ENCODE measurements around the gene TESK1. TPM values are rescaled to one million over a fixed set of nuclear protein-coding genes. Genes with fewer than 3 reads are reported as not detected.

Gene TESK1
- total and polyA plus RNA-seq, 7 donors, result 23.5 to 47.4 (median 27.0) TPM

GRCh38 chr9:35562895-35563780 is 41.9 kb upstream of the TESK1 start:
- 87 to 90% methylated on average over 20 of the region's 20 CpGs for WGBS, 2 donors
- Histone ChIP-seq H3K9me3 (no peaks in the 10 kb centered on the region), H3K27me3 (no peaks in the 10 kb centered on the region), H3K4me3 (peak overlapping the region in 2 of 4 donors; percentile 14 to 24), H3K27ac (peak overlapping the region; percentile 70 to 80 (median 76)), H3K36me3 (peaks cover 15 to 44% (median 21%) of the 10 kb centered on the region in 4 donors), H3K4me1 (peaks cover 0 to 36% (median 26%) of the 10 kb centered on the region in 4 donors)
- TF ChIP-seq POLR2AphosphoS5 (IDR thresholded peaks at IDR 0.05) (peak in 2 of 4 donors; percentile 4 to 6), POLR2A (IDR thresholded peaks at IDR 0.05) (no peak)
- TF ChIP-seq, protein P1, sequence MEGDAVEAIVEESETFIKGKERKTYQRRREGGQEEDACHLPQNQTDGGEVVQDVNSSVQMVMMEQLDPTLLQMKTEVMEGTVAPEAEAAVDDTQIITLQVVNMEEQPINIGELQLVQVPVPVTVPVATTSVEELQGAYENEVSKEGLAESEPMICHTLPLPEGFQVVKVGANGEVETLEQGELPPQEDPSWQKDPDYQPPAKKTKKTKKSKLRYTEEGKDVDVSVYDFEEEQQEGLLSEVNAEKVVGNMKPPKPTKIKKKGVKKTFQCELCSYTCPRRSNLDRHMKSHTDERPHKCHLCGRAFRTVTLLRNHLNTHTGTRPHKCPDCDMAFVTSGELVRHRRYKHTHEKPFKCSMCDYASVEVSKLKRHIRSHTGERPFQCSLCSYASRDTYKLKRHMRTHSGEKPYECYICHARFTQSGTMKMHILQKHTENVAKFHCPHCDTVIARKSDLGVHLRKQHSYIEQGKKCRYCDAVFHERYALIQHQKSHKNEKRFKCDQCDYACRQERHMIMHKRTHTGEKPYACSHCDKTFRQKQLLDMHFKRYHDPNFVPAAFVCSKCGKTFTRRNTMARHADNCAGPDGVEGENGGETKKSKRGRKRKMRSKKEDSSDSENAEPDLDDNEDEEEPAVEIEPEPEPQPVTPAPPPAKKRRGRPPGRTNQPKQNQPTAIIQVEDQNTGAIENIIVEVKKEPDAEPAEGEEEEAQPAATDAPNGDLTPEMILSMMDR (IDR thresholded peaks at IDR 0.05), result no peak
- intact Hi-C loops (cut with DNase I), result loop anchor here (5.0 to 10.0 kb wide), 2 partner anchors 39 to 288 kb away; no protein-coding TSS in a partner anchor
- no peak for DNase-seq

DNA sequence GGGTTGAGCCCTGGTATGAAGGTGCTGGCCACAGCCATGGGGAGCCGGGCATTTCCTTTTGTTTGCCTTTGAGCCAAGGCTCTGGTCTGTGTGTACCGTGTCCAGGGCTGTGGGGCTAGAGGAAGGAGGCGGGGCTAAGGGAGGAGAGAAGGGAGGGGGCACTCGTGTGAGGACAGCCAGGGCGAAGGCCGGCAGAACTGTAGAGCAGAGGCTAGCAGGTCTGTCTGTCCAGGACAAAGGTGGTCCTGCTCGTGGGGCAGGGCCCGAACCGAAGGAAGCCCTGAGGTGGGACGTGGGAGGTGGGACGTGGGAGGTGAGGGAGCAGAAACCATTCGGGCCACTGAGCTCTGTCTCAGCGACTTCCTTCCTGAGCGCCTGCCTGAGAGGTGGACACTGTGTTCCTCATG is 41.3 kb upstream of the TESK1 start:
- TF ChIP-seq, protein P1 (IDR thresholded peaks at IDR 0.05), result no peak
- TF ChIP-seq POLR2AphosphoS5 (IDR thresholded peaks at IDR 0.05), result peak in 2 of 4 donors; percentile 35 to 61
- no peaks in the 10 kb centered on the region for H3K9me3 ChIP-seq
- H3K27ac ChIP-seq, result peak overlapping the region; percentile 70 to 80 (median 76)
- no peaks in the 10 kb centered on the region for H3K27me3 ChIP-seq
- DNase-seq, result peak; percentile 83
- intact Hi-C loops (cut with DNase I), result loop anchor here (5.0 to 10.0 kb wide), 2 partner anchors 39 to 289 kb away; no protein-coding TSS in a partner anchor
- H3K4me3 ChIP-seq, result peak overlapping the region in 3 of 4 donors; percentile 9 to 24 (median 14)
- 60 to 66% methylated on average over 14 of the region's 14 CpGs for WGBS, 2 donors
- peaks cover 0 to 36% (median 26%) of the 10 kb centered on the region in 4 donors for H3K4me1 ChIP-seq
- peaks cover 8 to 38% (median 14%) of the 10 kb centered on the region in 4 donors for H3K36me3 ChIP-seq

- peaks cover 0 to 36% (median 26%) of the 10 kb centered on the region in 4 donors for H3K4me1 ChIP-seq
- peak overlapping the region; percentile 70 to 80 (median 76) for H3K27ac ChIP-seq
- DNase-seq, result no peak
- H3K4me3 ChIP-seq, result no peak overlapping the region
- WGBS, 2 donors, result 88 to 90% methylated on average over 7 of the region's 7 CpGs
- intact Hi-C loops (cut with DNase I), result loop anchor here (5.0 to 10.0 kb wide), 2 partner anchors 38 to 290 kb away; no protein-coding TSS in a partner anchor
- TF ChIP-seq EP300 (IDR thresholded peaks at IDR 0.05) (no peak), POLR2A (IDR thresholded peaks at IDR 0.05) (no peak), POLR2AphosphoS5 (IDR thresholded peaks at IDR 0.05) (peak; percentile 14 to 50 (median 32))
- TF ChIP-seq, protein P1 (IDR thresholded peaks at IDR 0.05), result no peak
- no peaks in the 10 kb centered on the region for H3K27me3 ChIP-seq
- no peaks in the 10 kb centered on the region for H3K9me3 ChIP-seq
- H3K36me3 ChIP-seq, result peaks cover 0 to 29% (median 7%) of the 10 kb centered on the region in 4 donors
Observed at GRCh38 chr9:35564658-35565061, 40.4 kb upstream of the TESK1 start.

GRCh38 chr9:35566417-35566816 is 38.6 kb upstream of the TESK1 start:
- H3K36me3 ChIP-seq, result peaks cover 0 to 12% (median 1%) of the 10 kb centered on the region in 4 donors
- TF ChIP-seq POLR2AphosphoS5 (IDR thresholded peaks at IDR 0.05), result no peak
- TF ChIP-seq, protein P1 (IDR thresholded peaks at IDR 0.05), result no peak
- TF ChIP-seq EP300 (IDR thresholded peaks at IDR 0.05), result no peak
- no peak for TF ChIP-seq POLR2A (IDR thresholded peaks at IDR 0.05)
- 97 to 100% methylated on average over 2 of the region's 2 CpGs for WGBS, 2 donors
- peaks cover 0 to 29% (median 22%) of the 10 kb centered on the region in 4 donors for H3K4me1 ChIP-seq
- intact Hi-C loops (cut with DNase I), result loop anchor here (10.0 kb wide), 1 partner anchor 292 kb away; no protein-coding TSS in a partner anchor
- no peak for DNase-seq
- H3K27ac ChIP-seq, result no peak overlapping the region
- H3K9me3 ChIP-seq, result no peaks in the 10 kb centered on the region
- H3K27me3 ChIP-seq, result no peaks in the 10 kb centered on the region
- H3K4me3 ChIP-seq, result no peak overlapping the region

Data from sigmoid colon (tissue), 7 donors.